Epidermal melanocyte (primary cell): ENCODE measurements around the gene ZNF513.
"Not testable (repeated sequence)": the region's sequence is repeated elsewhere in the genome, so short reads cannot be mapped to it uniquely, and the experiment has no call there.

Experiments
- DNase-seq: peaks from one replicate; pipeline ENCODE4 v3.0.0; 2011; ENCODE audit warnings: low spot score; ENCODE audit not compliant: insufficient read length

Gene ZNF513

DNA sequence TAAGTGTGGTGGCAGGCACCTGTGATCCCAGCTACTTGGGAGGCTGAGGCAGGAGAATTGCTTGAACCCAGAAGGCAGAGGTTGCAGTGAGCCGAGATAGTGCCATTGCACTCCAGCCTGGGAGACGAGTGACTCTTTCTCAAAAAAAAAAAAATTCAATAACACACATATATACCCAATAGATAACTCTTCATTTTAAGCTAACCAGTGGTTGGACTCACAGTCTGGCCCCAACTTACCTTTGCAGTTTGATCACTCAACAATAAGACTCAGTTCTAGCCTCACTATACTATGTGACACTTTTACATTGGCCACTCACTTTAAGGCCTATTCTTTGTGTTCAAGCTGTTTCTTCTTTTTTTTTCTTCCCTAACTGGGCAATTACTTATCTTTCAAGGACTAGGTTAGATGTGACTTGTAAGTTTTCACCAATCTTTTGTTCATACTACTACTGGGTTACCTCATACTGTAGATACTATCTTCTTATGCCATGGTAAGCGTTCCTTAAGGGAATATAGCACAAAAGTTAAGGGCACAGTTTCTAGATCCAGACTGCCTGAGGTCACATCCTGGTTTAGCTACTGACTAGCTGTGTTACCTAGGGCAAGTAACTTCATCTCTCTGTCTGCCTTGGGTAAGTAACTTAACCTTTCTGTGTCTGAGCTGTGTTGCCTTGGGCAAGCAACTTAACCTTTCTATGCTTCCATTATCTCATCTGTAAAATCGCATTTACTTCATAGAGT, 17.7 kb downstream of the ZNF513 start:
- DNase-seq, result no peak

DNA sequence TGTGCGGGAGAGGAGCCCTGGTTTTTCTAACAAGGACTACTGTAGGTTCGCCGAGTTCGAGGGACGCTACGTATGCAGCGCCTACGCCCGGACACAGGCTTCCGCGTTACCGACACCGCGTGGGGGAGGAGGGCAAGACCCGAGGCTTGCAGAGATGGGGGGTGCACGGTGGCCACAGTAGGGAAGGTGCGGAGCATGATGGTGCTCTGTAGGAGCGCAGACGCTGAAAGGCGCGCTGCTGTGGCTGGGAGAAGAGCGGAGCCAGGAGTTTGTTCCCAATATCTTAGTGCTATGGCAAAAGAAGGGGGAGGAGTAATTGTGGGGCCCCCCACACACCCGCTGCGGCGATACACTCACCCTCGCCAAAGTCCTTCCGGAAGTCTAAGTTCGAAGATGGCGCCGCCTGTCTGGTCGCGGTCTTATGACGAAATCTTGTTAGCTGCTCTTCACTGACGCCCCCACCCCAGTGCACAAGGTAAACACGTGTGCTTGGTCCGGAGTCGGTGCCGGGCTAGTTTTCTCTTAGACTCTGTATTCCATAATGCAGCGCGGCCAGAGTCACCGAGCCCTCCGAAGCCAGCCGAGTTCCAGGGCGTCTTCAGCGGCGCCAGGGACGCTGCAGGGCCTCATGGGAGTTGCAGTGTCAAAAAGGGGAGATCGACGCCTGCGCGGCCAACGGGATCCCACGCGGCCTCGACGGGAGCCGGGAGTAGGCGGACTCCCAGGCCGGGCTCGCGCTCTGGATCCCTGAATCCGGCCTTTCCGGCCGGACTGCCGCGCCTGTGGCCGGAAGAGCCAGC, 24.0 kb downstream of the ZNF513 start, which contains the start of gene GTF3C2:
TSS of gene GTF3C2 (minus strand) at position 383 of the 800 bp plus-strand sequence. CDS start 13,210 bp downstream, outside the sequence.
- DNase-seq, result peak; percentile 89

DNA sequence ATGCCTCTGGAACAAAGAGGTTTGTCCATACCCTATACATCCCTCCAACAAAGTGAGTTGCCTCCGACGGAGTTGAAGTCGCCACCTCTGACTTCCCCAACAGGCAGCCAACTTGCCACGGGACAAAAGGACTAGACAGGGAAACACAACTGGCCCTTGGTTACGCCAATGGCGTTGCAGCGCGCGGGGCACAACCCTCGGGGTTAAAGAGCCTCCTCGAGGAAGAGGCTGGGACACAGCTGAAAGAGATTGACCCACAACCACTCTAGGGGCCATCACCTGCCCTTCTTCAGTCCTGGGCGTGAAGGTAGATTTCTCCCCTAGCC, 24.5 kb downstream of the ZNF513 start:
- DNase-seq, result no peak

DNA sequence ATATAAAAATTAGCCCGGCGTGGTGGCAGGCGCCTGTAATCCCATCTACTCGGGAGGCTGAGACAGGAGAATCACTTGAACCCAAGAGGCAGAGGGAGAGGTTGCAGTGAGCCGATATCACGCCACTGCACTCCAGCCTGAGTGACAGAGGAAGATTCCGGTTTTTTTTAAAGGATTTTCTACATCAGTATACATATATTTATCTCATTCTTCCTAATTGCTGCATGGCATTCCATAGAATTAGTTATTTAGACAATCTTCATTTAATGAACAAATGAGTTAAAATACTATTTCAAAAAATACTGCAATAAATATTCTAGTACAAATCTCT, 26.0 kb downstream of the ZNF513 start:
- DNase-seq, result no peak

DNA sequence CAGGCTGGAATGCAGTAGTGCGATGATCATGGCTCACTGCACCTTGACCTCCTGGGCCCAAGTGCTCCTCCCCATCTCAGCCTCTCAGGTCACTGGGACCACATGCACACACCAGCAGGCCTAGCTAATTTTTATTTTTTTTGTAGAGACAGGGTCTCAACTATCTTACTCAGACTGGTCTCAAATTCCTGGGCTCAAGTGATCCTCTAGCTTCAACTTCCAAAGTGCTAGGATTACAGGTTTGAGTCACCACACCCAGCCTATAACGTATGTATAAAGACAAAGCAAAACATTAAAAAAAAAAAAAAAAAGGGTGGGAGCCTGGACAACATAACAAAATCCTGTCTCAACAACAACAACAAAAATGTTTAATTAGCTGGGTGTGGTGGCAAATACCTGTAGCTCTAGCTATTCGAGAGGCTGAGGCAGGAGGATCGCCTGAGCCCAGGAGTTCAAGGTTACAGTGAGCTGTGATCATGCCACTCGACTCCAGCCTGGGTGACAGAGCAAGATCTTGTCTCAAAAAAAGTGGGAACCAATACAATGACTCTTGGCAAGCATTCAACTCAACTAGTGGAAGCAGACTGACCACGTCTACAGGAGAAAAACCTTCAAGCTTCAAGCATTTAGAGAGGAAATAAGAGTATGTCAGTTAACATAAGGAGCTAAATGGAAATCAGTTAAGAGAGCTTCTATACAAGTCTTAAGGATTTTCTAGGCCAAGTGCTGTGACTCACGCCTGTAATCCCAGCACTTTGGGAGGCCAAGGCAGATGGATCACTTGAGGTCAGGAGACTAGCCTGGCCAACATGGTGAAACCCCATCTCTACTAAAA, 26.6 kb downstream of the ZNF513 start:
- no peak for DNase-seq

DNA sequence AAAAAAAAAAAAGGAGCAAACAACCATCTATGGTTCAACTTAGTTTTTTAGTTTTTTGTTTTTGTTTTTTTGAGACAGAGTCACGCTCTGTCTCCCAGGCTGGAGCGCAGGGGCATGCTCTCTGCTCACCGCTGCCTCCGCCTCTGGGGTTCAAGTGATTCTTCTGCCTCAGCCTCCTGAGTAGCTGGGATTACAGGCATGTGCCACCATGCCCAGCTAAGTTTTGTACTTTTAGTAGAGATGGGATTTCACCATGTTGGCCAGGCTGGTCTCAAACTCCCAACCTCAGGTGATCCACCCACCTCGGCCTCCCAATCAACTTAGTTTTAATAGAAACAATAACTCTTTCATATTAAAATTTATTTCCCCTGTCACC, 27.2 kb downstream of the ZNF513 start:
- not testable (repeated sequence) for DNase-seq

DNA sequence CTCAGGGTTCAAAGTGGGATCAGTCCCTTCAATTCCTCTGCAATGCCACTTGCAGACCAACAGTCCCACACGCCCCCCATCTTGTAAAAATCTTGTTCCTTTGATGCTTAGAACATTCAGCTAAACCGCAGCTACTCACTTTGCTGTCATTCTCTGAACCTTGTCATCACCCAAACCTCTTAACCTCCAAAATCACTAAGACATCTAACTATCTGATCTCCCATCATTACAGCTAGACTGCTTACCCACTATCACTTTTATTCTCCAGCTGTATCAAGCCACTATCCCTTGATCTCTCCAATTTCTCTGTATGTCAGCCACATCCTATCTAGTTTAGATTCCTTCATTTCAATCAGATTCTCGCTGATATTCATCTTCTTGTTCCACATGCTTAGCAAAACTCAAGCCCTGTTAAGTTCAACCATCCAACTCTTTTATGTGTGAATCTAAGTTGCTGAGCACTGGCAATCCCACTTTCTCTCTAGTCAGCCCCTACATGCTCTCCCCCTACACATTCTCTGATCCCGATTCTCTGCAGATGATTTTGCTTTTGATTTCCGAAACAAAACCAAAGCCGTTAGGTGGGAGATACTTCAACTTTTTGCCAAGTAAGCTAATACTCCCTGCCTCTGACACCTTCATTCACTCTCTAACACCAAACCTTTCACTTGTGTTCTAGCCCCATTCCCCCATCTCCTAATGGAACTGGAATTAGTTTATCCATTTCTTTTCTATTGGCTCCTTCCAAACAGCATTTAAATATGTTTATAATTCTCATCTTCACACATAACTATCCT, 28.5 kb downstream of the ZNF513 start:
- DNase-seq, result no peak

DNA sequence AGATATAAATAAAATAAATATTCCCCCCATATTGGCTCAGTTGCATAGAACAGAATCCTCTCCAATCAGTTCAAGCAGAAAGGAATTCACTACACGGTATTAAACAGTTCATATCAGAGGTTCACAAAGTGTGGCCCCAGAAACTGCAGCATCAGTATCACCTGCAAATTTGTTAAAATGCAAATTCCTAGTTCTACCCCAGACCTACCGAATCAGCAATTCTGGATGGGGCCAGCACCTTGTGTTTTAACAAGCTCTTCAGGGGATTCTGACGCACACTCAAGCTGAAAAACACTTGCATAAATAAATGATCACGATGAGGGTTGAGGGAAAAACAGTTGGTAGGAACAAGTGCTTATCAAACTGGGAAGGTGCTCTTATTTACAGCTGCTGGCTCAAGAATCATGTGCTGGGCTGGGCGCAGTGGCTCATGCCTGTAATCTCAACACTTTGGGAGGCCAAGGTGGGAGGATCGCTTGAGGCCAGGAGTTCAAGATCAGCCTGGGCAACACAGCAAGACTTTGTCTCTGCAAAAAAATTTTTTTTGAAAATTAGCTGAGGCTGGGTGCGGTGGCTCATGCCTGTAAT, 30.3 kb downstream of the ZNF513 start:
- no peak for DNase-seq

DNA sequence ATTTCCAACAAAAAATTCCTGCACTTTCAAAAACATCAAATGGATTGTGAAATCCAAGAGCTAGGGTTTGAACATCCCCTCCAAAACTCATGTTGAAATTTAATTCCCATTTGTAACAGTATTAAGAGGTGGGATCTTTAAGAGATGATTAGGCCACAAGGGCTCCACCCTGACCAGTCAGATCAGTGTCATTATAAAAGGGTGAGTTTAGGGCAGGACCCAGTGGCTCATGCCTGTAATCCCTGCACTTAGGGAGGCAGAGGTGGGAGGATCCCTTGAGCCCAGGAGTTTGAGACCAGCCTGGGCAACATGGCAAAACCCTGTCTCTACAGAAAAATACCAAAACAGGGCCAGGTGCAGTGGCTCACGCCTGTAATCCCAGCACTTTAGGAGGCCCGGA, 32.9 kb downstream of the ZNF513 start:
- no peak for DNase-seq

DNA sequence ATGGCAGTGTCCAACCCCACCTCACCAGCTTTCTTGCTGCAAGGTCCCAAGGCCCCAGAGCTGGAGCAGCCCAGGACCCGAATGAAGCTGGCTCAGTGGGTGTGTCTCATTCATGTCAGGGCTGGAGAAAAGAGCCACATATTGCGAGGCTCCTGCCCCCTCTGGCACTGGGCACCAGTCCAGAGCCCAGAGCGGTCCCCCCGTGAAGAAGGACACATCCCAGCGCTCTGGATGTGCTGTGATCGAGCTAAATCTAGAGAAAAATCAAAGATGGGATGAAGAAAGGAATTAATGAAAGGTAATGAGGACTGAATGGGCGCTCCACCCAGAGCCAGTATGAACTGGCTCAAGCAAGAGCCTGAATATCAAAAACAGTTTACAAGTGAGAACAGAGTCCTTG, 44.4 kb downstream of the ZNF513 start:
- DNase-seq, result no peak

DNA sequence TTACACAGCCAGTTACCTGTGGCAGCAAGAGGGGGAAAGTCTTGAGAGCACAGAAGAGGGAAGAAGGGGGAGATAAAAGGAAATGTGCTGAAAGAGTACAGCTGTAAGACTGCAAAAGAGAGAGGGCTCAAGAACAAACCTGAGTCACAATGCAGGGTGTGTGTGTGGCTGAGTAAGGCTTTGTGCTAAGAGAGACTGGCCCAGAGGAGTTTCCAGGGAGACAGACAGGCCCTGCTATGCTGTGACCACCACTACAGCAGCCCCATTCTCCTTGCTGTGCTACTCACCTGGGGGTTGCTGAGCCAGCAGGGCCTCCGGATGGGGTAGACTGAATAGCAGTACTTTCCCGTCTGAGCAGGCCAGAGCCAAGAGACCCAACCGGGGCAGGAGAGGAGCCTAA, 45.2 kb downstream of the ZNF513 start:
- DNase-seq, result no peak
